G401 (cell line): ENCODE measurements around the gene NDUFV2. TPM values are rescaled to one million over a fixed set of nuclear protein-coding genes. Genes with fewer than 3 reads are reported as not detected.
"Not testable (repeated sequence)": the region's sequence is repeated elsewhere in the genome, so short reads cannot be mapped to it uniquely, and the experiment has no call there.

Experiments
- DNase-seq: peaks from one replicate; pipeline ENCODE4 v3.0.0-alpha.2; 2015; ENCODE audit warnings: low spot score
- in situ Hi-C: cut with HindIII; loops from 2 replicates; pipeline ENCODE4 v1.10.0; 2016; ENCODE audit warnings: low sequenced_read_pairs, mixed read lengths
- total RNA-seq: library from RNA; depleted of rRNA; stranded (reverse); fragments of >200 nt; shearing (Covaris generic); gene quantifications from 2 replicates; pipeline ENCODE4 v1.2.3, GENCODE V29; 2014

The NDUFV2 gene
- total RNA-seq, 1 experiment from 2014 or later = 286 TPM

DNA sequence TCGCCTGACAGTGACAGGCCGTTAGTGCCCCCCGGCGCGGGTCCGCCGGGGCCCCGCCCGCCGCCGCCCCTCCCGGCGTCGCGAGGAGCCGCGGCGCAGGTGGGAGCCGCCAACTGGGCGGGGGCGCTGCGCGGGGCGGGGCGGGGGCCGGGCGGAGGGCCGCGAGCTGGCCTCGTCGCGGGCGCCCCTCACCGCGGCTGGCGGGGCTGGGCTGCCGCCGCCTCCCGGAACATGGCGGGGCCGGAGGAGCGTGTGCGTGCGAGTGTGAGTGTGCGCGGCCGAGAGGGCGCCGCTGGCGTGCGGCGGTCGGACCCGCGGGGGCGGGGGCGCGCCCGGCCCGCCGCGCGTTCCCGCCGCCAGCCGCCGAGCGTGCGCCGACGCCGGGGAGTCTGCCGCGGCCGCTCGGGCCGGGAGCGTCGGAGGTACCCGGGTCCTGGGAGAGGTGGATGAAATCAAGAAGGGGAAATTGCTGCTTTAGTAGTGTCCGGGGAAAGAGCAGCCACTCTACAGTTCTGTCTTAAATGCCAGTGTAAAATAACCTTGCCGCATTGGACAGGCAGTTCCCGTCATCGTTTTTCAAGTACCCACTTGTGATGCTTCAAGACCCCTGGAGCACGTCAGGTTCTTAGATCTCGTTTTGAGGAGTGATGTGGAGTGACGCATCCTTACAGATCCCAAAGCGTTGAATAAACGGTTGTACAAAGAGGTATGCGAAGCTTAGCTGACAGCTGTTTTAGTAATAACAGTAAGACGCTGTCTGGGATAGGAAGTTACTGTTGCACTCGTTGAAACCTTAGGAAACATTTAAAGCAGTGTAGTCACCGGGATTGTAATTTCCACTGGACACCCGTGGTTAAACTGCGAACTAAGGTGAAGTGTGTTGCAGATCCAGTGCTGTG is 34.9 kb downstream of the NDUFV2 start:
- DNase-seq = peak; percentile 64
- in situ Hi-C loops = no loop called here

DNA sequence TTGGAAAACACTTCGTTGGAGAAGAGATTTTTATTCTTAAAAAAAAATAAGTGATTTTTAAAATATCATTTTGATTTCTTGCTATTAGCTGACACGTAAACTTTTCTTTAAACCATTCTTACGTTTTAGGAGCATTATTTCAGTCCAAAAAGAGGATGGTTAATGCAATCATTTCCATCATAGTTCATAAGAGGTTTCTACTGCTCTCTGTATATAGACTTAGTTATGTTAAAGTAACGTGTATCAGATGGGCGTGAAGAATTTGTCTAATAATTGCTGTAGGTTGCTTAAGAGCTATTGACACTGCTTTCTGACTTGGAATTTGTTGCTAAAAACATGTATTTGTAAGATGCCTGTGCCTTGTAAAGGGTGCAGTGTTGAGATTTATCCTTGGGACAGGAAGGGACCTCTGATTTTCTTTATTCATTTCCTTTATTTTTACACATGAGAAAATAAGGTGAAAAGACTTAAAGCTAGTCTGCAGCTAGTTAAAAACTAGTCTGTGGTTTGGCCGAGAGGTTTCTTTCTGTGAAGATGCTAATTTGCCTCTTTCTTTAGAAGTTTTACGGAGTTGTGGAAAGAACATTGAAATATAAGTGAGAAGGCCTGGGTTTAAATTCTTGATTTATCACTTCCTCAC is 37.0 kb downstream of the NDUFV2 start:
- no peak for DNase-seq
- in situ Hi-C loops = no loop called here

DNA sequence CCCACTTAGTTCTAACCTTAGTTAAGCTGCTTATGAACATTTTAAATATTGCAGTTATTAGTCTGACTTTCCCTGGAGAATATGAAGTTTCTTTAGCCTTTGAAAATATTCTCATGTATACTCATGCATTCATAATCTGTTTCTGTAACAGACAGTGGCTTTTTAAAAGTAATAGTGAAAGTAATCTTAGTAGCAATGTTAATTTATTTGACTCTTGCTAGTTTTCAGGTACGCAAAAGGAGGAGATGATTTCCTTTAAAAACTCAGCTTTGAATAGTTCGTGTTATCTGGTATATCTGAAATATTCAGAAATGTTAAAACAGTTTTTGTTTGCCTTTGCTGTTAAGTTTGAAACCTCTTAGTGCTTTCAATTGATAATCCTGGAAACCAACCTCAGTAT is 37.9 kb downstream of the NDUFV2 start:
- DNase-seq = no peak

DNA sequence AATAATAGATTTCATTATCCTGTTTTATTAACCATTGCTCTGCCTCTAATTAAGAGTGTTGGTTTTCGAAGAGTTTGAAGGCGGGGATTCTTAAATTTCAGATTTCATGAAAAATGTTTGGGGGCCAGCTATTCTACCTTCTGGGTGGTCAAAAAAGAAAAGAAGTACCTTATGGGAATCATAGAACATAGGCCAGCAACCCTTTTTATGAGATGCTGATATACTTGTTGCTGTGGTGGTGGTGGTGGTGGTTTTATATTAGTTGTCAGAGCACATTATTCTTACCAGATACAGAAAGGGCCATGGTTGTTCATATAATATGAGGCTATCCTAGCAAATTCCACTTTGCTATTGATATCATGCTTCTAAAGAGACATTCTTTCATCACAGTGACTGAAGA is 38.5 kb downstream of the NDUFV2 start:
- in situ Hi-C loops = no loop called here
- DNase-seq = no peak

More for the DNA sequence above, 37.9 kb downstream of the NDUFV2 start:
- in situ Hi-C loops = no loop called here

DNA sequence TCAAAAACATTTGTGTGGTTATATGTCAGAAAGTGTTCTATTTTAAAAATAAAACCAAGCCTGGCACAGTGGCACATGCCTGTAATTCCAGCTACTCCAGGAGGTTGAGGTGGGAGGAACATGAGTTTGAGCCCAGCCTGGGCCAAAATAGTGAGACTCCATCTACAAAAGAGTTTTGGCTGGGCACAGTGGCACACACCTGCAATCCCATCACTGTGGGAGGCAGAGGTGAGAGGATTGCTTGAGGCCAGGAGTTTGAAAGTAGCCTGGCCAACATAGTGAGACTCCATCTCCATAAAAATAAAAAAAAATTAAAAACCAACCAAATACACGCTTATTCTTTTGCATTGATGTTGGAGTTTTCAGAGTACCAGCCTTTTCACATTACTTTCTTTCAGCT is 43.7 kb downstream of the NDUFV2 start:
- in situ Hi-C loops = no loop called here
- DNase-seq = no peak

DNA sequence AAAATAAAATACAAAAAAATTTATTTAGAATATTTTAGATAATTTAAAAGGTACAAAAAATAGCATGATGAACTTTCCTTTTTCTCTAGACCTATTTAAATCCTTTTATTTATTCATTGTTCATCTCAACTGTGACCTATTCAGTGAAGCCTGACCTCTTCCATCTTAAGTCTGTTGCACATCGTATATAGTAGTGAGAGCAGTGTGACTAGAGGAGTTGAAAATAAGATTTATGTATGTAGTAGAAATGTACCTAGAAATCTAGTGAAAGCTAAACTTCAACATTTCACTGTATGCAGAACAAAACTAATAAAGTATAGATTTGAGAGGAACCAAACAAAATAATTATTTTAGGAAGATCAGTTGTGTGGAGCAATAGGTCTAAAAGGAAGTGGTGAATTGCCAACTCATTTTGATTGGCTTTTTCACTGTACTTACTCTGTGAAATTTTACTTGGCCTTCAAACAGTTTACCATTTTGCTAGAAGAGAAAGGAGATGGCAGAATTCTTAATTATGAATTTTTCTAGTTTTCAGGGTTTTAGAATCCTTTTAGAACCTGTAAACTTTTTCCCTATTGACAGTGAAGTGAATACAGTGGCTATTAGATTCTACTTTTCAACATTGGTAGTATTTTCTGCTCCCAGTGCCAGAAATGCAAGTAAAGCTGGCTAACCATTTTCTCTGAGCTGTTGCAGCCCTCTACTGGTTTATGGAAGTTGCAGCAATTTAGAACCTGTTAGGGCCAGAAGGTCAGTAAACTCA is 45.1 kb downstream of the NDUFV2 start:
- peak; percentile 70 for DNase-seq
- in situ Hi-C loops = no loop called here

DNA sequence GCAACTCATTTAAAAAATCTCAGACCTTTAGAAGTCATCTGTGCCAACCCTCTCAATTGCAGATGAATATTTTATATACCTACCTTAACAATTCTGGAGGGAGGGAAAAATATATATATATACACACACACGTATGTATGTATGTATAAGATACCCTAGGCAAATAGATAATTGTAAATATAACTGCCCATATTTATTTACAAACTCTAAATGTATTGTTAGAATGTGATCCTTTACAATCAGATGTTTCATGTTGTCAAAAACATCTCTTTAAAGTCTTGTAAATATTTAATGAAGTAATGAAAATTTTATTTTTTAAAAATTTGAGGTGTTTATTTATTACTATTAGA is 45.7 kb downstream of the NDUFV2 start:
- DNase-seq = no peak
- in situ Hi-C loops = no loop called here

DNA sequence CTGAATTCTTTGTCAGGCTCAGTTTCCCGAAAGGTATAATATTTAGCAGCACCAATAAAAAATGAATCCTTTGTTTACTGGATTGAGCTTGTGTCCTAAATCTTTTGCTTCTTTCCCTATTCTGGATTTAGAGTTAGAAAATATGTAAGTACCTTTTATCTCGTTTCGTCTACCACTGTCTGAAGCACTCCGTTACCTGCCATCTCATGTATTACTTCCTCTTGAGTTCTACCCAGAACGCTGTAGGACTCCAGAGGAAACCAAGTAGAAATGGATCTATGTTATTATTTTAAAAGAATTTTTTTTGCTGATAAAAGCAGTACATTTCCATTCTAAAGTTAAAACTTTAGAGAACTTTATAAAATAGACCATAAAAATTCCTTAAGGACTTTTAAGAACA is 47.6 kb downstream of the NDUFV2 start:
- DNase-seq = no peak
- in situ Hi-C loops = no loop called here

DNA sequence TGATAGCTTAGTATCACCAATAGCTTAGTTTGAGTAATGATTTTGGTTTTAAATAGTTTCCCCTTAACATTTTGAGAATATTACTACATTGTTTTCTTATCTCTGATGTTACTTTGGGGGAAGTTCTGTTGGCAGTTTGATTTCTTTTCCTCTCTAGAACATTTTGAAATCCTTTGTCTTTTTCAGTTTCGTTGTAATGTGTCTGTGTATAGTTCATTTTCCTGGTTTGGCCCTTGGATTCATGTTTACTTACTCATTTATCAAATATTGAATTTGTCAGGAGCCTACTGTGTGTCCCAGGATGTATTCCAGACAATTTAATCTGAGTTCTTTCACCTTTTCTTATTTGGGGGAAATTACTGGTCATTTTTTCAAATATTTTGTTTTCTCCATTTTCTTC is 50.8 kb downstream of the NDUFV2 start:
- in situ Hi-C loops = no loop called here
- DNase-seq = no peak

DNA sequence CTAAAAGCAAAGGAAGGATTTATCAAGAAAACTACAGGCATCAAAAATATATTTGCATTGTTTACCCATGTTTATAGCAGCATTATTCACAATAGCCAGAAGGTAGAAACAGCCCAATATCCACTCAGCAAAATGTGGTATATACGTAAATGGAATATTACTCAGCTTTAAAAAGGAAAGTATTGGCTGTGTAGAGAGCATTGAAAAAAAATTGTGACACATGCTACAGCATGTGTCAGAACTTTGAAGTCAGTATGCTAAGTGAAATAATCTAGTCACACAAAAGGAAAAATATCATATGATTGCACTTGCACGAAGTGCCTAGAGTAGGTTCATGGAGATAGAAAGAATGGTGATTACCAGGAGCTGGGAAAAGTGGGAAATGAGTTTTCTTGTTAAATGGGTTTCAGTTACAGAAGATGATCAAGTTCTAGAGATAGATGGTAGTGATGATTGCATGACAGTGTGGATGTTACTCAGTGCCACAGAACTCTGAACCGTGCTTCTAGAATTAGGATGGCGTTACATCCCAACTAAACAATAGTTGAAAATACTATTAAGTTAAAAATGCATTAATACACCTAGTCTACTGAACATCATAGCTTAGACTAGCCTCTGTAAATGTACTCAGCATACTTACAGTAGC is 54.2 kb downstream of the NDUFV2 start:
- no peak for DNase-seq
- in situ Hi-C loops = no loop called here

DNA sequence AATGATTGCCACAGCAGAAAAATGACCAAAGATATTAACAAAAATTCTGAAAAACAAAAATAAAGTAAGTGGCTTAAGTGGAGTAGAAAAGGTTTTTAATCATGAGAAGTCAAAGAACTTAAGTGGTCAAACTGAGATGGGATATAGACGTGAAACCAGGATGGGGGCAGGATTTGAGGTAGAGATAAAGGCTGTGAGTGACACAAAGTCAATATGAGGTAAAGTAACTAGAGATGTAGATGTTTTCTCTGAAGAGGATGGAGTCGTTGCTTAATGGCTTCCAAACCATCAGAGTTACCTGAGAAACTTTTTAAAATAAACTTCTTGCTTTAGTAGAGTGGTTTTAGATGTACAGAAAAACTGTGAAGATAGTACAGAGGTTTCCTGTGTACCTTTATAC is 55.3 kb downstream of the NDUFV2 start:
- in situ Hi-C loops = no loop called here

DNA sequence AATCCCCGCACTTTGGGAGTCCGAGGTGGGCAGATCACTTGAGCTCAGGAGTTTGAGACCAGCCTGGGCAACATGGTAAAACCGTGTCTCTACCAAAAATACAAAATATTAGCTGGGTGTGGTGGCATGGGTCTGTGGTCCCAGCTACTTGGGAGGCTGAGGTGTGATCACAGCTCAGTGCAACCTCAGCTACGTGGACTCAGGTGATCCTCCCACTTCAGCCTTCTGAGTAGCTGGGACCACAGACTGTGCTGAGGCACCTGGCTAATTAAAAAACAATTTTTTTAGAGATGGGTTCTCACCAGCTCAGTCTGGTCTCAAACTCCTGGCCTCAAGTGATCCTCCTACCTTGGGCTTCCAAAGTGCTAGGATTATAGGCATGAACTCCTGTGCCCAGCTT is 57.5 kb downstream of the NDUFV2 start:
- in situ Hi-C loops = no loop called here

More for the DNA sequence above, 55.3 kb downstream of the NDUFV2 start:
- no peak for DNase-seq

DNA sequence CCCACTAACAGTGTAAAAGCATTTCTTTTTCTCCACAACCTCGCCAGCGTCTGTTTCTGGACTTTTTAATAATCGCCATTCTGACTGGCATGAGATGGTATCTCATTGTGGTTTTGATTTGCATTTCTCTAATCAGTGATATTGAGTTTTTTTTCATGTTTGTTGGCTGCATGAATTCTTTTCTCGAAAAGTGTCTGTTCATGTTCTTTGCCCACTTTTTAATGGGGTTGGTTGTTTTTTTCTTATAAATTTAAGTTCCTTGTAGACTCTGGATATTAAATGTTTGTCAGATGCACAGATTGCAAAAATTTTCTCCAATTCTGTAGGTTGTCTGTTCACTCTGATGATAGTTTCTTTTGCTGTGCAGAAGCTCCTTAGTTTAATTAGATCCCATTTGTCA is 60.2 kb downstream of the NDUFV2 start:
- in situ Hi-C loops, DNase-seq: not testable (repeated sequence)

More for the DNA sequence above, 57.5 kb downstream of the NDUFV2 start:
- DNase-seq = no peak

DNA sequence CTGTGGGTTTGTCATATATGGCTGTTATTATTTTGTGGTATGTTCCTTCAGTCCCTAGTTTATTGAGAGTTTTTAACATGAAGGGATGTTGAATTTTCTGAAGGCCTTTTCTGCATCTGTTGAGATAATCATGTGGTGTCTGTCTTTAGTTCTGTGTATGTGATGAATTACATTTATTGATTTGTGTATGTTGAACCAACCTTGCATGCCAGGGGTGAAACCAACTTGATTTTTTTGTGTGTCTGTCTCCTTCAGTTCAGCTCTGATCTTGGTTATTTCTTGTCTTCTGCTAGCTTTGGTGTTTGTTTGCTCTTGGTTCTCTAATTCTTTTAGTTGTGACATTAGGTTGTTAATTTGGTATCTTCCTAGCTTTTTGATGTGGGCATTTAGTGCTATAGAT is 61.6 kb downstream of the NDUFV2 start:
- in situ Hi-C loops, DNase-seq: not testable (repeated sequence)

DNA sequence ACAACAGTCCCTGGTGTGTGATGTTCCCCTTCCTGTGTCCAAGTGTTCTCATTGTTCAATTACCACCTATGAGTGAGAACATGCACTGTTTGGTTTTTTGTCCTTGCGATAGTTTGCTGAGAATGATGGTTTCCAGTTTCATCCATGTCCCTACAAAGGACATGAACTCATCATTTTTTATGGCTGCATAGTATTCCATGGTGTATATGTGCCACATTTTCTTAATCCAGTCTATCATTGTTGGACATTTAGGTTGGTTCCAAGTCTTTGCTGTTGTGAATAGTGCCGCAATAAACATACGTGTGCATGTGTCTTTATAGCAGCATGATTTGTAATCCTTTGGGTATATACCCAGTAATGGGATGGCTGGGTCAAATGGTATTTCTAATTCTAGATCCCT is 63.4 kb downstream of the NDUFV2 start:
- DNase-seq, in situ Hi-C loops: not testable (repeated sequence)

DNA sequence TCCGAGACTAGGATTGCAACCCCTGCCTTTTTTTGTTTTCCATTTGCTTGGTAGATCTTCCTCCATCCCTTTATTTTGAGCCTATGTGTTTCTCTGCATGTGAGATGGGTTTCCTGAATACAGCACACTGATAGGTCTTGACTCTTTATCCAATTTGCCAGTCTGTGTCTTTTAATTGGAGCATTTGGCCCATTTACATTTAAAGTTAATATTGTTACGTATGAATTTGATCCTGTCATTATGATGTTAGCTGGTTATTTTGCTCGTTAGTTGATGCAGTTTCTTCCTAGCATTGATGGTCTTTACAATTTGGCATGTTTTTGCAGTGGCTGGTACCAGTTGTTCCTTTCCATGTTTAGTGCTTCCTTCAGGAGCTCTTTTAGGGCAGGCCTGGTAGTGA is 67.0 kb downstream of the NDUFV2 start:
- DNase-seq, in situ Hi-C loops: not testable (repeated sequence)

DNA sequence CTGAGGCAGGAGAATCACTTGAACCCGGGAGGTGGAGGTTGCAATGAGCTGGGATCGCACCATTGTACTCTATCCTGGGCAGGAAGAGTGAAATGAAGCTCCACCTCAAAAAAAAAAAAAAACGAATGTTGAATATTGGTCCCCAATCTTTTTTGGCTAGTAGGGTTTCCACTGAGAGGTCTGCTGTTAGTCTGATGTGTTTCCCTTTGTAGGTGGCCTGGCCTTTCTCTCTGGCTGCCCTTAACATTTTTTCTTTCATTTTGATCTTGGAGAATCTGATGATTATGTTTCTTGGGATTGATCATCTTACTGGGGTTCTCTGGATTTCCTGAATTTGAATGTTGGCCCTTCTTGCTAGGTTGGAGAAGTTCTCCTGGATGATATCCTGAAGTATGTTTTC is 69.4 kb downstream of the NDUFV2 start:
- DNase-seq, in situ Hi-C loops: not testable (repeated sequence)

DNA sequence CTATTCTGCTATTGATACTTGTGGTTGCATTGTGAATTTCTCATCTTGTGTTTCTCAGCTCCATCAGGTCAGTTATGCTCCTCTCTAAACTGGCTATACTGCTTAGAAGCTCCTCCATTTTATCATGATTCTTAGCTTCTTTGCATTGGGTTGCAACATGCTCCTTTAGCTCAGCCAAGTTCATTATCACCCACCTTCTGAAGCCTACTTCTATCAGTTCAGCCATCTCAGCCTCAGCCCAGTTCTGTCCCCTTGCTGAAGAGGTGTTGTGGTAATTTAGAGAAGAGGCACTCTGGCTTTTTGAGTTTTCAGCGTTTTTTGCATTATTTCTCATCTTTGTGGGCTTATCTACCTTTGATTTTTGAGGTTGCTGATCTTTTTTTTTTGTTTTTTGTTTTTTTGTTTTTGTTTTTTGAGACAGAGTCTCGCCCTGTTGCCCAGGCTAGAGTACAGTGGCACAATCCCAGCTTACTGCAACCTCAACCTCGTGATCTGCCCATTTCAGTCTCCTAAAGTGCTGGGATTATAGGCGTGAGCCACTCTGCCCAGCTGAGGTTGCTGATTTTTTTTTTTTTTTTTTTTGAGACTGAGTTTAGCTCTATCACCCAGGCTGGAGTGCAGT is 70.1 kb downstream of the NDUFV2 start:
- in situ Hi-C loops = no loop called here
- DNase-seq = no peak

DNA sequence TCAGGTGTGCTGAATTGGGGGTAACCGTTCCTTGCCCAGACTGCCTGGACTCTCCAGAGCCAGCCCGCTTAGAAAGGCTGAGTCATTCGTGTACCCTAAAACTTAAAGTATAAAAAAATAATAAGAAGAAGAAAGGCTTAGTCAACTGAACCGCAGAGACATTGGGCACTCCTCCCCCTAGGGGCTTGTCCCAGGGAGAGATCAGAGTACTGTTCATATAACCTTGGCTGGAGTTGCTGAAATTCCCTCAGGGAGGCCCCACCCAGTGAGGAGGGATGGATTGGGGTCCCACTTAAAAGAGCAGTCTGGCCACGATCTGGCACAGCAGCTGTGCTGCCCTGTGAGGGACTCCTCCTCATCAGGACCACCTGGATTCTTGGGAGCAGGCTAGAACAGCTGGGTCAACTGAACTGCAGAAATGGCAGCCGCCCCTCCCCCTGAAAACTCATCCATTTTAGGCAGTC is 71.3 kb downstream of the NDUFV2 start:
- no peak for DNase-seq
- in situ Hi-C loops = no loop called here
